Activated naive CD8-positive, alpha-beta T cell treated with anti-CD3 and anti-CD28 coated beads, Interleukin-2, amount 10 ng/mL, durations not matched to agents 7 days and 5 days (primary cell): ENCODE measurements around the gene KRT75. TPM values are rescaled to one million over a fixed set of nuclear protein-coding genes. Genes with fewer than 3 reads are reported as not detected.
A peak's percentile ranks its signal among the peaks of the same experiment; 100 is the strongest.
"Not testable (repeated sequence)": the region's sequence is repeated elsewhere in the genome, so short reads cannot be mapped to it uniquely, and the experiment has no call there.

Source experiments
- ATAC-seq: fragments of 150-1000 bp; cut with Tn5 transposase; one replicate; pipeline ENCODE4 v1.10.0; 2021; ENCODE audit warnings: low read depth, moderate library complexity
- POLR2A ChIA-PET: fragments of 350-600 bp; sonication (Branson Sonifier 250); formaldehyde crosslinking; loops from one replicate; lab custom pipeline; 2021; ENCODE audit warnings: antibody characterized with exemption; lab: Charles Lee
- DNase-seq: peaks from one replicate; pipeline ENCODE4 v3.0.0; 2021
- H3K27ac Mint-ChIP-seq: one replicate; pipeline ENCODE4 v1.8.0; 2022; ENCODE audit warnings: mild to moderate bottlenecking, mixed read lengths
- H3K27me3 Mint-ChIP-seq: one replicate; pipeline ENCODE4 v1.8.0; 2022; ENCODE audit warnings: mild to moderate bottlenecking, moderate library complexity, mixed read lengths
- H3K36me3 Mint-ChIP-seq: one replicate; pipeline ENCODE4 v1.8.0; 2021; ENCODE audit warnings: mild to moderate bottlenecking, mixed read lengths
- H3K4me1 Mint-ChIP-seq: one replicate; pipeline ENCODE4 v1.8.0; 2021; ENCODE audit warnings: mixed read lengths
- H3K4me3 Mint-ChIP-seq: one replicate; pipeline ENCODE4 v1.8.0; 2022; ENCODE audit warnings: mild to moderate bottlenecking, moderate library complexity, mixed read lengths
- H3K9me3 Mint-ChIP-seq: one replicate; pipeline ENCODE4 v1.8.0; 2021; ENCODE audit warnings: mixed read lengths
- total RNA-seq, 2 experiments: library from RNA; stranded (reverse); gene quantifications; one replicate each; pipeline ENCODE4 v1.2.3, GENCODE V29; 2021

Gene KRT75
- not detected for total RNA-seq

DNA sequence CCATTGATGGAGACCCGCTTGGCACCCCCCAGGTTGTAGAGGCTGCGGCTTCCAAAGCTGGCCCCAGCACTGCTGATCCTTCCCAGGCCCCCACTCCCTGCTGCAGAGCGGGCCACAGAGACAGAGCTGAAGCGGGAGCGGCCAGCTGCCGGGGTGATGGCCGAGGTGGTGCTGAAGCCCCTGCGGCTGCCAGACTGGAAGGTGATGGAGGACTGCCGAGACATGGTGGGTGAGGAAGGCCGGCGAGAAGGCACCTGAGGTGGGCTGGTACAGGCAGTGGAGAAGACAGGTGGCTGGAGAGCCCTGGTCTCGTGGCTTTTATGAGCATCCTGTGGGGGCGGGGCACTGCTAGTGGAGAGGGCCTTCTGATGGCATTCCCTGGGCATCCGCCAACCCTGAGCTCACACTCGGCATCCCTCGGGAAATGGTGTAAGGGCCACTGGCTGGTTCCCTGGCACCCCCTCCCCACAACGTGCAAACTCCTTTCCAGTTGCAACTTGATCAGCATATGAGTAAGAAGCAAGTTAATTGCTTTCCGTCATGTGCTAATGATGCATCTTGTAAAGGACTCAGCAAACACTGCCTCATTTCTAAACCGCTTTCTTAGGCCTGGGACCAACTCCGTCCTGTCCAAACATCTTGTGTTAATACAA, at the start of gene KRT75:
Gene KRT75 (minus strand): TSS at position 291 of the 653 bp plus-strand sequence. CDS start 67 bp downstream, at position 224.
- ATAC-seq, result no peak

GRCh38 chr12:52480073-52480472, 45.9 kb upstream of the KRT75 start:
- ATAC-seq (no peak), DNase-seq (no peak)
- H3K4me1 Mint-ChIP-seq, result no peaks in the 10 kb centered on the region
- POLR2A ChIA-PET, result no interaction called here
- no peaks in the 10 kb centered on the region for H3K36me3 Mint-ChIP-seq
- H3K4me3 Mint-ChIP-seq, result no peak overlapping the region
- H3K27ac Mint-ChIP-seq, result no peak overlapping the region
- peaks cover 36% of the 10 kb centered on the region for H3K27me3 Mint-ChIP-seq
- H3K9me3 Mint-ChIP-seq, result peaks cover 9% of the 10 kb centered on the region

More for the DNA sequence above, at the start of gene KRT75:
- Mint-ChIP-seq H3K27ac (no peak within 1 kb of the TSS), H3K27me3 (peaks cover 11% of the 10 kb centered on the region), H3K36me3 (no peaks in the 10 kb centered on the region), H3K4me3 (no peak within 1 kb of the TSS), H3K4me1 (no peaks in the 10 kb centered on the region), H3K9me3 (no peaks in the 10 kb centered on the region)
- DNase-seq, result no peak
- POLR2A ChIA-PET, result no interaction called here

DNA sequence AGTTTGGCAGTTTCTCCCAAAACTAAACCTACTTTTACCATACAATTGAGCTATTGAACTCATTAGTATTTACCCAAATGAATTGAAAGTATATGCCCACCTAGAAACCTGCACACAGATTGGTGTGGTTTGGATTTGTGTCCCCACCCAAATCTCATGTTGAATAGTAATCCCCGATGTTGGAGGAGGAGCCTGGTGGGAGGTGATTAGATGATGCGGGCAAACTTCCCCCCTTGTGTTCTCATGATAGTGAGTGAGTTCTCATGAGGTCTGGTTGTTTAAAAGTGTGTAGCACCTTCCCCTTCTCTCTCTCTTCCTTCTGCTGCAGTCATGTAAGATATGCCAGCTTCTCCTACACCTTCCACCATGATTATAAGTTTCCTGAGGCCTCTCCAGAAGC, 43.5 kb upstream of the KRT75 start:
- POLR2A ChIA-PET, result no interaction called here
- Mint-ChIP-seq H3K4me3 (no peak overlapping the region), H3K9me3 (peaks cover 5% of the 10 kb centered on the region), H3K27me3 (peaks cover 13% of the 10 kb centered on the region), H3K4me1 (no peaks in the 10 kb centered on the region), H3K36me3 (no peaks in the 10 kb centered on the region), H3K27ac (no peak overlapping the region)
- DNase-seq (no peak), ATAC-seq (no peak)

DNA sequence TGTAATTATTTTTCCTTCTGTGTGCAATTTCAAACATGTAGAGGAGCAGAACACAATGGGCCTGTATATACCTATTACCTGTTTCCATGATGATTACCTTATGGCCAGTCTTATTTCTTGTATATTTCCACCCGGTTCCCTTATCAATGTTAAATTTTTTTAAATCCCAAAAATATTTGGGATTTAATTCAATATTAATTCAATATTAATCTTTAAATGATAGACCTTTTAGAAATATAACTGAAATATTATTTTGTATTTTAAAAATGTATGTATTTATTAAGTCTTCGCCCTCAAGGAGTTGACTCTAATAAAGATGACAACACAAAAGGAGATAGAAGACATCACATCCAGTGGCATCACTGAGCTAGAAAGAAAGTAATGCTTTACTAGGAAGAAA, 40.0 kb upstream of the KRT75 start:
- POLR2A ChIA-PET, result no interaction called here
- Mint-ChIP-seq H3K4me3 (no peak overlapping the region), H3K9me3 (no peaks in the 10 kb centered on the region), H3K27me3 (peaks cover 6% of the 10 kb centered on the region), H3K27ac (no peak overlapping the region), H3K4me1 (no peaks in the 10 kb centered on the region), H3K36me3 (no peaks in the 10 kb centered on the region)
- DNase-seq (no peak), ATAC-seq (no peak)

DNA sequence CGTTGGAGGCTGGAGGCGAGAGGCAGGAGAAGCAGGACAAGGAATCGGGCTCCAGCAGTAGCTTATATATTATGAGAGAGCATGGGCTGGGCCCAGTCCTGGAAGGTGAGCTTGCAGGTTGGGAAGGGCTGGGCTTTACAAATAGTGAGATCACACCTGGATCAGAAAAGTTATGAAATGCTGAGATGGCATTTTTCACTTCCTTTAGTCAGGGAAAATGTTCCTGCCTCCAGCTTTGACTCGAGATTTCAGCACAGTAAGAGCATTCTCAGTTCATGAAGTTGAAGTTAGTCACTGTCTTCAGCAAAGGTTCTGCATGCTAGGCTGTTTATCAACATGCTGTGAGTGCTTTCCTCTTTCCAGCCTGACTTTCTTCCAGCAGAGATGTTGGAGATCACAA, 39.6 kb upstream of the KRT75 start, which contains the start of gene KRT6C:
Gene KRT6C (minus strand): TSS at position 38 of the 400 bp plus-strand sequence. CDS start 68 bp downstream, outside the sequence.
- peaks cover 8% of the 10 kb centered on the region for H3K27me3 Mint-ChIP-seq
- H3K27ac Mint-ChIP-seq, result no peak within 1 kb of the TSS
- H3K4me3 Mint-ChIP-seq, result no peak within 1 kb of the TSS
- ATAC-seq, result no peak
- no peaks in the 10 kb centered on the region for H3K4me1 Mint-ChIP-seq
- H3K36me3 Mint-ChIP-seq, result no peaks in the 10 kb centered on the region
- DNase-seq, result no peak
- H3K9me3 Mint-ChIP-seq, result no peaks in the 10 kb centered on the region
- POLR2A ChIA-PET, result no interaction called here

GRCh38 chr12:52469853-52470252, 35.7 kb upstream of the KRT75 start:
- no peaks in the 10 kb centered on the region for H3K4me1 Mint-ChIP-seq
- H3K36me3 Mint-ChIP-seq, result no peaks in the 10 kb centered on the region
- peaks cover 16% of the 10 kb centered on the region for H3K27me3 Mint-ChIP-seq
- ATAC-seq (no peak), DNase-seq (no peak)
- H3K9me3 Mint-ChIP-seq, result no peaks in the 10 kb centered on the region
- POLR2A ChIA-PET, result no interaction called here
- H3K27ac Mint-ChIP-seq, result no peak overlapping the region
- no peak overlapping the region for H3K4me3 Mint-ChIP-seq

- no peaks in the 10 kb centered on the region for H3K9me3 Mint-ChIP-seq
- DNase-seq (no peak), ATAC-seq (no peak)
- no peaks in the 10 kb centered on the region for H3K36me3 Mint-ChIP-seq
- H3K27ac Mint-ChIP-seq, result no peak overlapping the region
- no peak overlapping the region for H3K4me3 Mint-ChIP-seq
- POLR2A ChIA-PET, result no interaction called here
- peaks cover 35% of the 10 kb centered on the region for H3K27me3 Mint-ChIP-seq
- no peaks in the 10 kb centered on the region for H3K4me1 Mint-ChIP-seq
Observed at GRCh38 chr12:52464897-52465296, 30.7 kb upstream of the KRT75 start.

DNA sequence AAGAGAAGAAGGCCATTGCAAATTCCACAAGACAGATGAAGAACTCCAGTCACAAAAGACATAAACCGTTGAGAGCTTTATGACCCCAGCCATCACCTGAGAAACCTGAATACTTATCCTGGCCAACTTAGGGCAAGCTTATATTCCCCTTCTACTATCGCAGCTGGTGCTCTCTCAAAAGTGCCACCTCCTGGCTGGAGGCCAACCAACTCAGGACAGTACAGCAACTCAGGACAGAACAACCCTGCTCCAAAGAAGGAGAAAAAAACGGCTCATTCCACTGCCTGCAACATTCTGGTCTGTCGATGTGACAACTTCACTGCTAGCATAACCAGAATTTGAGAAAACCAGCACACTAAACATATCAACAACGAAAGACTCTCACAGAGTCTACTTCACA, 27.5 kb upstream of the KRT75 start:
- no peak overlapping the region for H3K27ac Mint-ChIP-seq

DNA sequence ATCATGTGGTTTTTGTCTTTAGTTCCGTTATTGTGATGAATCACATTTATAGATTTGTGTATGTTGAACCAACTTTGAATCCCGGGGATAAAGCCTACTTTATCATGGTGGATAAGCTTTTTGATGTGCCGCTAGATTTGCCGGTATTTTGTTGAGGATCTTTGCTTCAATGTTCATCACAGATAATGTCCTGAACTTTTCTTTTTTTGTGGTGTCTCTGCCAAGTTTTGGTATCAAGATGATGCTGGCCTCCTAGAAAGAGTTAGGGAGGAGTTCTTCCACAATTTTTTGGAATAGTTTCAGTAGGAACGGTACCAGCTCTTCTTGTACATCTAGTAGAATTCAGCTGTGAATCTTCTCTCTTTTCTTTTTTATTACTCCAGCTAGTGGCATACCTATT, 24.7 kb upstream of the KRT75 start:
- POLR2A ChIA-PET, result no interaction called here
- H3K9me3 Mint-ChIP-seq, result peaks cover 1% of the 10 kb centered on the region
- H3K36me3 Mint-ChIP-seq, result no peaks in the 10 kb centered on the region
- peaks cover 40% of the 10 kb centered on the region for H3K27me3 Mint-ChIP-seq
- no peak for DNase-seq
- no peak overlapping the region for H3K27ac Mint-ChIP-seq
- no peak for ATAC-seq
- peaks cover 6% of the 10 kb centered on the region for H3K4me1 Mint-ChIP-seq
- no peak overlapping the region for H3K4me3 Mint-ChIP-seq

More for the DNA sequence above, 27.5 kb upstream of the KRT75 start:
- Mint-ChIP-seq H3K27me3 (peaks cover 42% of the 10 kb centered on the region), H3K36me3 (no peaks in the 10 kb centered on the region), H3K9me3 (peaks cover 1% of the 10 kb centered on the region), H3K4me1 (no peaks in the 10 kb centered on the region), H3K4me3 (no peak overlapping the region)
- DNase-seq (no peak), ATAC-seq (no peak)
- POLR2A ChIA-PET, result no interaction called here

- no peak overlapping the region for H3K27ac Mint-ChIP-seq
- H3K4me1 Mint-ChIP-seq, result peaks cover 6% of the 10 kb centered on the region
- ATAC-seq (no peak), DNase-seq (no peak)
- no peaks in the 10 kb centered on the region for H3K36me3 Mint-ChIP-seq
- H3K9me3 Mint-ChIP-seq, result peaks cover 1% of the 10 kb centered on the region
- POLR2A ChIA-PET, result no interaction called here
- H3K27me3 Mint-ChIP-seq, result peaks cover 38% of the 10 kb centered on the region
- no peak overlapping the region for H3K4me3 Mint-ChIP-seq
Observed at GRCh38 chr12:52455821-52456220, 21.6 kb upstream of the KRT75 start.

DNA sequence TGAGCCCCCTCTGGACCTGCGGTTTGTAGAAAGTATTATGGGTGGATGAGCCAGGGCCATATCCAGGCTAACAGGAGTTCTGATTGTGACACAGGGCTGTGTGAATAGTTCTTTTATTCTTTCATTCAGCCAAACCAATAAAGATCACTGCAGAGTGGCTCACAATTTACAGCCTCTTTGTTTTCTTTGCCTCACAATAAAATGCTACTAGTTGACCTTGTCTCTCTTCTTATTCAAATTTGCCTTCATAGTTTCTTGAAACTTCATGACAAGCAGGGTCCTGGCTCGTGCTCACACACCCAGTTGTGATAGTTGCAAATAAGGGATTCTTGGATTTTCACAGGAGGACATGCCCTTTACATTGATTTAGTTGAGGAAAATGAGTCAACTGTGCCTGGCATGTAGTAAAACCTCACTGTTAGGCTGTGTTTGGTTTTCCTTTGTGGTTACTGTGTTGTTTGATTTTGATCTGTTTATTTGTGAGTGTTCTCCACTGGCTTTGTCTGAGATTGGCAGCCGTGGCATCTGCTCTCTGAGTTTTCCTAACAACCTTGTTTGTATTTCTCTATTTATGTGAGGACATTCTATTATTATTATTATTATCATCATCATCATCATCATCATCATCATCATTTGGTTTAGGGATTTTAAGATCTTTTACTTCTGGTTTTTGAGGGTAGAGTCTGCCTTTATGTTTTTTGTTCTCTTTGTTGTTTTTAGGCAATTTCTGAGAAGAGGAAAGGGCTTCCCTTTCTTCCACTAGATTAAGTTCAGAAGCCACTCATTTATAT, 20.4 kb upstream of the KRT75 start:
- Mint-ChIP-seq H3K4me3 (no peak overlapping the region), H3K27me3 (peaks cover 38% of the 10 kb centered on the region), H3K36me3 (no peaks in the 10 kb centered on the region), H3K4me1 (peaks cover 6% of the 10 kb centered on the region), H3K27ac (no peak overlapping the region), H3K9me3 (peaks cover 1% of the 10 kb centered on the region)
- POLR2A ChIA-PET, result no interaction called here
- no peak for ATAC-seq
- no peak for DNase-seq

DNA sequence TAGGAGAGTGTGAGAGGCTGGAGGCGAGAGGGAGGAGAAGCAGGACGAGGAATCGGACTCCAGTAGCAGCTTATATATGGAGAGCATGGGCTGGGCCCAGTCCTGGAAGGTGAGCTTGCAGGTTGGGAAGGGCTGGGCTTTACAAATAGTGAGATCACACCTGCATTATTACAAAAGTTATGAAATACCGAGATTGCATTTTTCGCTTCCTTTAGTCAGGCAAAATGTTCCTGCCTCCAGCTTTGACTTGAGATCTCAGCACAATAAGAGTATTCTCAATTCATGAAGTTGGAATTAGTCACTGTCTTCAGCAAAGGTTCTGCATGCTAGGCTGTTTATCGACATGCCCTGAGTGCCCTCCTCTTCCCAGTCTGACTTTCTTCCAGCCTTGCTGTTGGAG, 17.9 kb upstream of the KRT75 start, which contains the start of gene KRT6B:
Gene KRT6B (minus strand): TSS at position 46 of the 400 bp plus-strand sequence. CDS start 68 bp downstream, outside the sequence.
- Mint-ChIP-seq H3K27ac (no peak within 1 kb of the TSS), H3K27me3 (peaks cover 23% of the 10 kb centered on the region), H3K4me3 (no peak within 1 kb of the TSS), H3K36me3 (no peaks in the 10 kb centered on the region), H3K4me1 (peaks cover 10% of the 10 kb centered on the region), H3K9me3 (peaks cover 2% of the 10 kb centered on the region)
- ATAC-seq, result no peak
- POLR2A ChIA-PET, result no interaction called here
- DNase-seq, result no peak

GRCh38 chr12:52448228-52448627, 14.1 kb upstream of the KRT75 start:
- peaks cover 2% of the 10 kb centered on the region for H3K9me3 Mint-ChIP-seq
- POLR2A ChIA-PET, result no interaction called here
- DNase-seq, result no peak
- H3K4me3 Mint-ChIP-seq, result no peak overlapping the region
- no peak overlapping the region for H3K27ac Mint-ChIP-seq
- H3K27me3 Mint-ChIP-seq, result peaks cover 44% of the 10 kb centered on the region
- ATAC-seq, result peak; percentile 52
- H3K36me3 Mint-ChIP-seq, result no peaks in the 10 kb centered on the region
- H3K4me1 Mint-ChIP-seq, result peaks cover 9% of the 10 kb centered on the region

DNA sequence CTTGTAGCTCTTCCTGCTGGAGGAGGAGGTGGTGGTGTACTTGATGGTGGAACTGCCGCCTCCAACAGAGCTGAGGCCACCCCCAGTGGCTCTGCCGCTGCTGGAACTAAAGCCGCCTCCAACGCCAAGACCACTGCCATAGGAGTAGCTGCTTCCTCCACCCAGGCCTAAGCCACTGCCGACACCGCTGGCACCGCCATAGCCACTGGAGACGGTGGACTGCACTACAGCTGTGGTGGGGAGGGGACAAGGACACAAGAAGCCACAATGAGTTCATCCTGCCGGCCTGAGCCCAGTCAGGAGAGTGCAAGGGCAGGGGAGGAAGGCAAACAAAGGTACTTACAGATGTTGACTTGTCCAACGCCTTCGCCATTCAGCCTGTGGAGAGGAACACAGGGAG, 13.0 kb upstream of the KRT75 start:
- peaks cover 48% of the 10 kb centered on the region for H3K27me3 Mint-ChIP-seq
- H3K4me3 Mint-ChIP-seq, H3K4me1 Mint-ChIP-seq, H3K9me3 Mint-ChIP-seq, POLR2A ChIA-PET, H3K36me3 Mint-ChIP-seq, ATAC-seq, H3K27ac Mint-ChIP-seq, DNase-seq: not testable (repeated sequence)
